H1 (cell line): Measurements from ENCODE around the gene HECTD1.

Experiments
- POLR2AphosphoS5 ChIP-seq: IDR thresholded peaks from 2 replicates; pipeline ENCODE4 v1.6.1; 2011; ENCODE audit warnings: low read depth, low read length
- ZNF274 ChIP-seq: IDR thresholded peaks from 2 replicates; pipeline ENCODE4 v1.7.0; 2012; ENCODE audit warnings: low read length, borderline replicate concordance; ENCODE audit errors: extremely low read depth

DNA sequence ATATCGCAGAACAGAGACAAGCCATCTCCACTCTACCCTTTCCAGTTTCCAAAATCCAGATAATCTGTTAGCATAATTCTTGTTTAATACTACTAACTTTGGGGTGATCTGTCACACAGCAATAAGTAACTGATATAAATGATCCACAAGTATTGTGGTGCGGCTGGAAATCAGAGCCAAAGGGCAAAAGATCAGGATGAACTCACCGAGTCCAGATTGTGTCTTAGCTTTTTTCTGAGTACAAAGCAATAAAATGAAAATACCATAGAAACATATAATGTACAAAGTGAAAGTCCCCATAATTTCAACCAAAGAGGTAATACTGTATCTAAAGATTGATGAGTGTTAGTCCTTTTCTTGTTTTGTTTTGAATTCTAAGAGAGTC is 17.4 kb downstream of the HECTD1 start:
- TF ChIP-seq POLR2AphosphoS5 (no peak), ZNF274 (no peak)
